ENCODE data around the gene PRSS21. TPM values are rescaled to one million over a fixed set of nuclear protein-coding genes. Genes with fewer than 3 reads are reported as not detected.

PRSS21 gene
- total and polyA plus RNA-seq, 2 experiments from 2014 or later: not detected

DNA sequence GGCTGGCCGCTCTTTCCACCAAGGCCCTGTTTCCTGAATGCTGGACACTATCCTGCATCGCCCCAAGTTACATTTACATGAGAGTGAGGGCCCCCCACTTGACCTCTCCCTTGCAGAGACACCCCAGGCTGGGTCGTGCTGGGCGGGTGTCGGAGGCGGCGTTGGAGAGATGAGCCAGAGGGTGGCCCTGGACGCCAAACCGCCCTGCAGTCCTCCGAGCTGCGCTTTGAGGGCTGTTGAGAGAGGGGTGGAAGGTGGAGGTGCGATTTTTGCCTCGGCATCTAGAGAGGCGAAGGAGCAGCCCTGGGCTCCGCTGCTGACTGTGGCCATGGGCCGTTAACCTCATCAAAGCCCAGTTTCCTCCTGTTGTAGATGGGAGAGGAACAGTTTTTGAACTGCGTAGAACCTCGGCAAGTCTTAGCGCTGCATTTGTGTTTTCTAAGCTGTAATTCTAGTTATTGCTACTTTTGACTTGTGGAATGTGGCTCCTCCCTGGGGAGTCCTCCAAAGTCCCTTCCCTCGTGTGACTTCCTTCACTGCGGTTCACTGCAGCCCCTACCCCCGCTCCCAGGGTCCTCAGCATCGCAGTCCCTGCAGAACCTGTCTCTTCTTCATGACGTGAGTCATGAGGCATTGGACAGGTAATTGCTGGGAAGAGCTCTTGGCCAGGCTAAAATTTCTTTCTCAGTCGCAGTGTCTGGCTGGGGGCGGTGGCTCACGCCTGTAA is 39.0 kb upstream of the PRSS21 start:
- no peaks in the 10 kb centered on the region for H3K9me2 ChIP-seq (ENCODE audit: insufficient read depth)
- 0 out of 2 replicates have a peak, but pooled peaks cover 6% of the 10 kb centered on the region for H3K36me3 ChIP-seq (ENCODE audit: low read depth)
- H3K27me3 ChIP-seq (replicated peaks; ENCODE audit: insufficient read depth): no peaks in the 10 kb centered on the region
- H3K9ac ChIP-seq: peak overlapping the region; percentile 99
- H3F3A ChIP-seq (ENCODE audit: insufficient read depth): peaks cover 25% of the 10 kb centered on the region
- peaks cover 17% of the 10 kb centered on the region for H3K4me1 ChIP-seq (ENCODE audit: insufficient read depth)
- WGBS, 2 experiments (ENCODE audit: low coverage in 1 of 2, low lambda C conversion rate in 2 of 2, missing lambda C conversion rate in 2 of 2): 9 to 12% methylated on average over 24 to 27 of the region's 27 CpGs
- H4K20me1 ChIP-seq (ENCODE audit: insufficient read depth): no peaks in the 10 kb centered on the region
- H3K4me3 ChIP-seq: peak overlapping the region; percentile 77
- H2AFZ ChIP-seq: peak overlapping the region; percentile 73
- DNase-seq: peak; percentile 67
- peak overlapping the region; percentile 95 for H3K4me2 ChIP-seq (ENCODE audit: unreplicated experiment)
- in situ Hi-C loops (cut with MboI): no loop called here
- H3K27ac ChIP-seq: peak overlapping the region; percentile 93
- H3K79me2 ChIP-seq (ENCODE audit: insufficient read depth): peaks cover 52% of the 10 kb centered on the region
- no peaks in the 10 kb centered on the region for H3K9me3 ChIP-seq (ENCODE audit: low read depth)
- no peak for TF ChIP-seq EZH2phosphoT487 (IDR thresholded peaks at IDR 0.05; ENCODE audit: insufficient read depth, low read depth)
- no peak for TF ChIP-seq EZH2 (IDR thresholded peaks at IDR 0.05; ENCODE audit: insufficient read depth, poor library complexity, severe bottlenecking)

DNA sequence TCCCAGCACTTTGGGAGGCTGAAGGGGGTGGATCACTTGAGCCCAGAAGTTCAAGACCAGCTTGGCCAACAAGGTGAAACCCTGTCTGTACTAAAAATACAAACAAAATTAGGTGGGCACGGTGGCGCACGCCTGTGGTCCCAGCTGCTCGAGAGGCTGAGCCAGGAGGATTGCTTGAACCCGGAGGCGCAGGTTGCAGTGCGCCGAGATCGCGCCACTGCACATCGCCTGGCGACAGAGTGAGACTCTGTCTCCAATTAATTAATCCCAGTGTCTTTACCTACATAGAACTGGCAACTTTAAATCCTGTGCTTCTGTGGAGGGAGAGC is 38.4 kb upstream of the PRSS21 start:
- H3K27me3 ChIP-seq (replicated peaks; ENCODE audit: insufficient read depth): no peaks in the 10 kb centered on the region
- WGBS, 2 experiments (ENCODE audit: low coverage in 1 of 2, low lambda C conversion rate in 2 of 2, missing lambda C conversion rate in 2 of 2): 94 to 96% methylated on average over 12 of the region's 12 CpGs

DNA sequence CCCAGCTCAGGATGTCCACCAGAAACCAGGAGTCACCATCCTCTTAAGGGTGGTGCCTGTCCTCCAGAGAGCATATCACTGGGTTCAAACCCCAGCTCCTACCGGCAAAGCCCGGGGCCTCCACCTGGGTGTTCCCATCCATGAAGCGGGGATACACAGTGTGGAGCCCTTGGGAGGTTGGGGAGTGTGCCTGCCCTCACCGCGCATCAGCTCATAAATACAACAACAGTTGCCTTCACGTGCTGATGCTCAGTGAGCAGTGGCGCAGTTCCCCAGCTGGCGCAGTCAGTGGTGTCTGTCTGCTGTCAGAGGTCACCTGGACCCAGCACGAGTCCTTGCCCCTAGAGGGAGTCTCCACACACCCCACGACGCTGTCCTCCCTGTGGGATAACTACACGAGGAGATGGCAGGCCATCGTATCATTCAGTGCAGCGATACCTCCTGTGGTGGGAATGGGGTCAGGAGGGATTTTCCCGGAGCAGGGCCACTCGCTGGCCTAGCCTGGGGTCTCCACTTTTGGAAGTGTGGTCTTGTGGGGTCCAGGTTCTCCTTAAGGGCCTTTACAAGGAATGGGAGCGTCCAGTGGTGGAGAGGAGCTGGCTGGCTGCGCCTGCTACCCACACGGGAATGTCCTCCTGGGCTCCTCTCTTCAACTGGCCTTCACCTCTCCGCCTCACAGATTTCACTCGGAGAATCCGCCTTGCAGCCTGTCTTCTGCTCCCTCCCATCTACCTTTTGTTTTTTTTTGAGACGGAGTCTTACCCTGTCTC is 37.7 kb upstream of the PRSS21 start:
- in situ Hi-C loops (cut with MboI): no loop called here
- Histone ChIP-seq H3K4me2 (ENCODE audit: unreplicated experiment) (no peak overlapping the region), H3K79me2 (ENCODE audit: insufficient read depth) (peaks cover 39% of the 10 kb centered on the region), H3K27me3 (replicated peaks; ENCODE audit: insufficient read depth) (0 out of 2 replicates have a peak, but pooled peaks cover 1% of the 10 kb centered on the region), H3K4me3 (no peak overlapping the region), H4K20me1 (ENCODE audit: insufficient read depth) (no peaks in the 10 kb centered on the region), H3K36me3 (ENCODE audit: low read depth) (no peaks in the 10 kb centered on the region), H3K9me2 (ENCODE audit: insufficient read depth) (no peaks in the 10 kb centered on the region), H3K4me1 (ENCODE audit: insufficient read depth) (peaks cover 10% of the 10 kb centered on the region), H3K9me3 (ENCODE audit: low read depth) (no peaks in the 10 kb centered on the region), H2AFZ (no peak overlapping the region), H3K27ac (no peak overlapping the region), H3F3A (ENCODE audit: insufficient read depth) (peaks cover 12% of the 10 kb centered on the region), H3K9ac (no peak overlapping the region)
- 90 to 91% methylated on average over 23 of the region's 23 CpGs for WGBS, 2 experiments (ENCODE audit: low coverage in 1 of 2, low lambda C conversion rate in 2 of 2, missing lambda C conversion rate in 2 of 2)
- DNase-seq: no peak
- TF ChIP-seq EZH2phosphoT487 (IDR thresholded peaks at IDR 0.05; ENCODE audit: insufficient read depth, low read depth): no peak
- no peak for TF ChIP-seq EZH2 (IDR thresholded peaks at IDR 0.05; ENCODE audit: insufficient read depth, poor library complexity, severe bottlenecking)

More for the DNA sequence above, 38.4 kb upstream of the PRSS21 start:
- H3K4me2 ChIP-seq (ENCODE audit: unreplicated experiment): peak overlapping the region; percentile 95
- peaks cover 20% of the 10 kb centered on the region for H3F3A ChIP-seq (ENCODE audit: insufficient read depth)
- no peaks in the 10 kb centered on the region for H3K9me3 ChIP-seq (ENCODE audit: low read depth)
- H3K36me3 ChIP-seq (ENCODE audit: low read depth): 0 out of 2 replicates have a peak, but pooled peaks cover 2% of the 10 kb centered on the region
- peaks cover 46% of the 10 kb centered on the region for H3K79me2 ChIP-seq (ENCODE audit: insufficient read depth)
- in situ Hi-C loops (cut with MboI): no loop called here
- no peak for TF ChIP-seq EZH2 (IDR thresholded peaks at IDR 0.05; ENCODE audit: insufficient read depth, poor library complexity, severe bottlenecking)
- no peak for TF ChIP-seq EZH2phosphoT487 (IDR thresholded peaks at IDR 0.05; ENCODE audit: insufficient read depth, low read depth)
- H3K9me2 ChIP-seq (ENCODE audit: insufficient read depth): no peaks in the 10 kb centered on the region
- peak overlapping the region; percentile 93 for H3K27ac ChIP-seq
- peaks cover 12% of the 10 kb centered on the region for H3K4me1 ChIP-seq (ENCODE audit: insufficient read depth)
- H4K20me1 ChIP-seq (ENCODE audit: insufficient read depth): no peaks in the 10 kb centered on the region
- H2AFZ ChIP-seq: no peak overlapping the region
- peak overlapping the region; percentile 99 for H3K9ac ChIP-seq
- DNase-seq: no peak
- H3K4me3 ChIP-seq: peak overlapping the region; percentile 77

DNA sequence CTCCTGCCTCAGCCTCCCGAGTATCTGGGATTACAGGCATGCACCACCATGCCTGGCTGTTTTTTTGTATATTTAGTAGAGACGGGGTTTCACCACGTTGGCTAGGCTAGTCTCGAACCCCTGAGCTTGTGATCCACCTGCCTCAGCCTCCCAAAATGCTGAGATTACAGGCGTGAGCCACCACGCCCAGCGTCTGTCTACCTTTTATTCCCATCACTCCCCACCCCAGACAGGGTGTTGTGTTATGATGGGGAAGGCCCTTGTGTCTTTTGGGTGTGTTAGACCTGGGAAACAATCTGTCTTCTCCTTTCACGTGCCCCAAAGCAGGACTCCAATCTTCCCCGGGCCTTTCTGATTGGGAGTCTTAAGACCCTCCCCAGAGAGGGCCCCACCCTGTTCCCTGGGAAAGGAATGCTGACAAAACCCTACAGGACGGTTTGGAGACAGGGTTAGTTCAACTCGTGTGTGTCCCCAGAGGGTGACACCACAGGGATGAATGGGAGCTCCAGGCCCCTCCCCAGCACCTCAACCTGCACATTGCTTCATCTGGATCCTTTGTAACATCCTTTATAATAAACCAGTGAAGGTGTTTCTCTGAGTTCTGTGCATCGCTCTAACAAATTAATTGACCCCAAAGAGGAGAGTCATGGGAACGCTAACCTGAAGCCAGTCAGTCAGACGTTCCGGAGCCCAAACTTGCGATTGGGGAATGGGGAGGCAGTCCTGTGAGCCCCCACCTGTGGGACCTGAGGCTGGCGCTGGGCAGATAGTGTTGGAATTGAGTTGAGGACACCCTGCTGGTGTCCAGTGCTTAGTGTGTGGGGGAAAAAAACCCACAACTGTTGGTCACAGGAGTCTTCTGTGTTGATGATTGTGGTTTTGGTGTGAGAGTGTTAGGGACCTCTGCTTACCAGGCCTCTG is 36.8 kb upstream of the PRSS21 start:
- no peaks in the 10 kb centered on the region for H3K9me3 ChIP-seq (ENCODE audit: low read depth)
- peaks cover 7% of the 10 kb centered on the region for H3F3A ChIP-seq (ENCODE audit: insufficient read depth)
- no peaks in the 10 kb centered on the region for H4K20me1 ChIP-seq (ENCODE audit: insufficient read depth)
- H3K9me2 ChIP-seq (ENCODE audit: insufficient read depth): no peaks in the 10 kb centered on the region
- H3K36me3 ChIP-seq (ENCODE audit: low read depth): no peaks in the 10 kb centered on the region
- H3K79me2 ChIP-seq (ENCODE audit: insufficient read depth): peaks cover 30% of the 10 kb centered on the region
- H3K4me2 ChIP-seq (ENCODE audit: unreplicated experiment): no peak overlapping the region
- no peak overlapping the region for H2AFZ ChIP-seq
- WGBS, 2 experiments (ENCODE audit: low coverage in 1 of 2, low lambda C conversion rate in 2 of 2, missing lambda C conversion rate in 2 of 2): 66 to 67% methylated on average over 17 of the region's 17 CpGs
- no peak overlapping the region for H3K27ac ChIP-seq
- no peak overlapping the region for H3K4me3 ChIP-seq
- peaks cover 9% of the 10 kb centered on the region for H3K4me1 ChIP-seq (ENCODE audit: insufficient read depth)
- peaks cover 10% of the 10 kb centered on the region; the same call in 1 of the 2 replicates for H3K27me3 ChIP-seq (replicated peaks; ENCODE audit: insufficient read depth)
- H3K9ac ChIP-seq: no peak overlapping the region
- in situ Hi-C loops (cut with MboI): no loop called here
- no peak for DNase-seq
- TF ChIP-seq EZH2 (IDR thresholded peaks at IDR 0.05; ENCODE audit: insufficient read depth, poor library complexity, severe bottlenecking): no peak
- no peak for TF ChIP-seq EZH2phosphoT487 (IDR thresholded peaks at IDR 0.05; ENCODE audit: insufficient read depth, low read depth)
